Liver (tissue), 9 donors: ENCODE measurements around the gene ARHGAP29. TPM values are rescaled to one million over a fixed set of nuclear protein-coding genes. Genes with fewer than 3 reads are reported as not detected.

Experiments
- DNase-seq: peaks from one replicate; pipeline ENCODE4 v3.0.0-alpha.2; 2017; ENCODE audit warnings: low spot score
- H3K27ac ChIP-seq, 2 donors: one replicate each; pipeline ENCODE4 v1.7.0; 2013; ENCODE audit warnings: inconsistent platforms in 2 of 2, low read length in 2 of 2, control low read depth in 1 of 2, low read depth in 1 of 2, mild to moderate bottlenecking in 1 of 2
- H3K27me3 ChIP-seq, 4 donors: one replicate each; pipeline versions ENCODE4 v1.6.1 to v1.7.0; 2013; ENCODE audit warnings: low read length in 3 of 4, inconsistent platforms in 1 of 4, mild to moderate bottlenecking in 1 of 4, moderate library complexity in 1 of 4; ENCODE audit not compliant: control insufficient read depth in 4 of 4, insufficient read depth in 4 of 4
- H3K36me3 ChIP-seq, 4 donors: one replicate each; pipeline versions ENCODE4 v1.6.1 to v1.7.0; 2013; ENCODE audit warnings: low read length in 3 of 4, mild to moderate bottlenecking in 3 of 4, low read depth in 1 of 4, moderate library complexity in 1 of 4; ENCODE audit not compliant: control insufficient read depth in 4 of 4, insufficient read depth in 3 of 4
- H3K4me1 ChIP-seq, 4 donors: one replicate each; pipeline versions ENCODE4 v1.6.1 to v1.7.0; 2013; ENCODE audit warnings: low read length in 3 of 4, mild to moderate bottlenecking in 3 of 4, moderate library complexity in 1 of 4; ENCODE audit not compliant: control insufficient read depth in 4 of 4, insufficient read depth in 4 of 4
- H3K4me3 ChIP-seq, 3 donors: one replicate each; pipeline versions ENCODE4 v1.6.1 to v1.7.0; 2013; ENCODE audit warnings: low read length in 3 of 3, control low read depth in 1 of 3, low read depth in 1 of 3, mild to moderate bottlenecking in 1 of 3
- H3K9ac ChIP-seq, 2 donors: one replicate each; pipeline ENCODE4 v1.7.0; 2013; ENCODE audit warnings: low read length in 2 of 2, mild to moderate bottlenecking in 2 of 2, moderate library complexity in 2 of 2, control low read depth in 1 of 2, low read depth in 1 of 2
- H3K9me3 ChIP-seq, 4 donors: one replicate each; pipeline versions ENCODE4 v1.6.1 to v1.7.0; 2013; ENCODE audit warnings: low read length in 3 of 4; ENCODE audit not compliant: control insufficient read depth in 4 of 4
- ATF3 ChIP-seq: IDR thresholded peaks from 2 replicates; pipeline ENCODE4 v1.6.1; 2016; ENCODE audit warnings: antibody characterized with exemption
- CTCF ChIP-seq: fragments of 150-350 bp; IDR thresholded peaks from 2 replicates; pipeline ENCODE4 v1.5.1; 2017; ENCODE audit warnings: improper control_type of control experiment, low read depth, low read length; ENCODE audit not compliant: missing input control
- EGR1 ChIP-seq, 2 donors: IDR thresholded peaks; 2 replicates each; pipeline ENCODE4 v1.6.1; 2016 to 2018; ENCODE audit warnings: antibody characterized with exemption in 2 of 2, low read depth in 2 of 2
- FOXA1 ChIP-seq: IDR thresholded peaks from 2 replicates; pipeline ENCODE4 v1.6.1; 2016; ENCODE audit warnings: antibody characterized with exemption
- FOXA2 ChIP-seq: IDR thresholded peaks from 2 replicates; pipeline ENCODE4 v1.6.1; 2016; ENCODE audit warnings: antibody characterized with exemption
- GABPA ChIP-seq, 2 donors: IDR thresholded peaks in 1 of 2; conservative IDR thresholded peaks in 1 of 2; 2 replicates each; pipeline ENCODE4 v1.6.1; 2016; ENCODE audit warnings: antibody characterized with exemption in 2 of 2, mild to moderate bottlenecking in 1 of 2, moderate library complexity in 1 of 2
- HNF4A ChIP-seq, 2 donors: conservative IDR thresholded peaks; 2 replicates each; pipeline ENCODE4 v1.6.1; 2016; ENCODE audit warnings: antibody characterized with exemption in 2 of 2, mild to moderate bottlenecking in 2 of 2
- HNF4G ChIP-seq: IDR thresholded peaks from 2 replicates; pipeline ENCODE4 v1.6.1; 2016; ENCODE audit warnings: antibody characterized with exemption
- JUND ChIP-seq, 2 donors: IDR thresholded peaks; 2 replicates each; pipeline ENCODE4 v1.6.1; 2016; ENCODE audit warnings: antibody characterized with exemption in 2 of 2
- MAX ChIP-seq: IDR thresholded peaks from 2 replicates; pipeline ENCODE4 v1.6.1; 2016; ENCODE audit warnings: antibody characterized with exemption
- NR2F2 ChIP-seq: IDR thresholded peaks from 2 replicates; pipeline ENCODE4 v1.6.1; 2016; ENCODE audit warnings: antibody characterized with exemption
- RAD21 ChIP-seq, 2 donors: IDR thresholded peaks; 2 replicates each; pipeline ENCODE4 v1.6.1; 2016; ENCODE audit warnings: antibody characterized with exemption in 2 of 2, mild to moderate bottlenecking in 2 of 2
- RXRA ChIP-seq, 2 donors: IDR thresholded peaks; 2 replicates each; pipeline ENCODE4 v1.6.1; 2017 to 2018; ENCODE audit warnings: antibody characterized with exemption in 2 of 2, mild to moderate bottlenecking in 1 of 2
- SP1 ChIP-seq: IDR thresholded peaks from 2 replicates; pipeline ENCODE4 v1.6.1; 2018; ENCODE audit warnings: antibody characterized with exemption, mild to moderate bottlenecking
- TAF1 ChIP-seq: conservative IDR thresholded peaks from 2 replicates; pipeline ENCODE4 v1.6.1; 2016; ENCODE audit warnings: antibody characterized with exemption, mild to moderate bottlenecking
- YY1 ChIP-seq: IDR thresholded peaks from 2 replicates; pipeline ENCODE4 v1.6.1; 2016; ENCODE audit warnings: antibody characterized with exemption, mild to moderate bottlenecking
- WGBS: extraction: QIAGEN DNeasy Blood & Tissue Kit; methylation state at CpG from one replicate; pipeline ENCODE4 v1.1.7; 2013; 5-methylcytosine and 5-hydroxymethylcytosine counted together
- polyA plus RNA-seq, 2 donors: library from polyadenylated mRNA; stranded (reverse) in 1 of 2; unstranded in 1 of 2; fragments of 200-250 nt in 1 of 2; fragments of >200 nt in 1 of 2; fragmentation: Nextera tagmentation in 1 of 2; extraction: Ambion mirVana in 1 of 2; gene quantifications; one replicate each; pipeline versions ENCODE4 v1.2.1 to v1.2.3, GENCODE V29; 2013 to 2015
- total RNA-seq, 2 donors: library from RNA; depleted of rRNA; stranded (reverse); fragments of >200 nt; gene quantifications; one replicate each; pipeline ENCODE4 v1.2.3, GENCODE V29; 2014
- TF ChIP-seq, protein P1 (sequence below): IDR thresholded peaks from 2 replicates; pipeline ENCODE4 v1.6.1; 2016; ENCODE audit warnings: antibody characterized with exemption, mild to moderate bottlenecking
- TF ChIP-seq, protein P2 (sequence below): IDR thresholded peaks from 2 replicates; pipeline ENCODE4 v1.6.1; 2016; ENCODE audit warnings: antibody characterized with exemption
- donor health status: healthy.
- donor health status: healthy.
- donor health status: healthy.
- donor health status: healthy.
- donor health status: healthy.

Gene ARHGAP29
- total and polyA plus RNA-seq, 4 donors = 8.3 to 27.7 (median 13.2) TPM

GRCh38 chr1:94207695-94208094 is 29.7 kb downstream of the ARHGAP29 start:
- H3K4me1 ChIP-seq = peaks cover 3 to 18% (median 9%) of the 10 kb centered on the region in 4 donors
- H3K4me3 ChIP-seq = no peak overlapping the region
- TF ChIP-seq TAF1 = no peak
- no peak for TF ChIP-seq FOXA1
- TF ChIP-seq NR2F2 = no peak
- TF ChIP-seq, protein P1, sequence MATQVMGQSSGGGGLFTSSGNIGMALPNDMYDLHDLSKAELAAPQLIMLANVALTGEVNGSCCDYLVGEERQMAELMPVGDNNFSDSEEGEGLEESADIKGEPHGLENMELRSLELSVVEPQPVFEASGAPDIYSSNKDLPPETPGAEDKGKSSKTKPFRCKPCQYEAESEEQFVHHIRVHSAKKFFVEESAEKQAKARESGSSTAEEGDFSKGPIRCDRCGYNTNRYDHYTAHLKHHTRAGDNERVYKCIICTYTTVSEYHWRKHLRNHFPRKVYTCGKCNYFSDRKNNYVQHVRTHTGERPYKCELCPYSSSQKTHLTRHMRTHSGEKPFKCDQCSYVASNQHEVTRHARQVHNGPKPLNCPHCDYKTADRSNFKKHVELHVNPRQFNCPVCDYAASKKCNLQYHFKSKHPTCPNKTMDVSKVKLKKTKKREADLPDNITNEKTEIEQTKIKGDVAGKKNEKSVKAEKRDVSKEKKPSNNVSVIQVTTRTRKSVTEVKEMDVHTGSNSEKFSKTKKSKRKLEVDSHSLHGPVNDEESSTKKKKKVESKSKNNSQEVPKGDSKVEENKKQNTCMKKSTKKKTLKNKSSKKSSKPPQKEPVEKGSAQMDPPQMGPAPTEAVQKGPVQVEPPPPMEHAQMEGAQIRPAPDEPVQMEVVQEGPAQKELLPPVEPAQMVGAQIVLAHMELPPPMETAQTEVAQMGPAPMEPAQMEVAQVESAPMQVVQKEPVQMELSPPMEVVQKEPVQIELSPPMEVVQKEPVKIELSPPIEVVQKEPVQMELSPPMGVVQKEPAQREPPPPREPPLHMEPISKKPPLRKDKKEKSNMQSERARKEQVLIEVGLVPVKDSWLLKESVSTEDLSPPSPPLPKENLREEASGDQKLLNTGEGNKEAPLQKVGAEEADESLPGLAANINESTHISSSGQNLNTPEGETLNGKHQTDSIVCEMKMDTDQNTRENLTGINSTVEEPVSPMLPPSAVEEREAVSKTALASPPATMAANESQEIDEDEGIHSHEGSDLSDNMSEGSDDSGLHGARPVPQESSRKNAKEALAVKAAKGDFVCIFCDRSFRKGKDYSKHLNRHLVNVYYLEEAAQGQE = no peak
- no peak for TF ChIP-seq HNF4A (conservative IDR thresholded peaks at IDR 0.05)
- TF ChIP-seq ATF3 = no peak
- no peak for TF ChIP-seq CTCF
- TF ChIP-seq HNF4G = no peak
- TF ChIP-seq EGR1 (IDR thresholded peaks at IDR 0.05; ENCODE audit: low read depth in 2 of 2) = no peak
- no peak for TF ChIP-seq FOXA2
- no peak for TF ChIP-seq RXRA (IDR thresholded peaks at IDR 0.05)
- no peak for TF ChIP-seq GABPA (IDR thresholded peaks at IDR 0.05 in 1 of 2, conservative IDR thresholded peaks at IDR 0.05 in 1 of 2)
- no peak for TF ChIP-seq SP1
- no peak for TF ChIP-seq MAX
- no peak for TF ChIP-seq YY1
- no peak for TF ChIP-seq JUND (IDR thresholded peaks at IDR 0.05)
- TF ChIP-seq, protein P2, sequence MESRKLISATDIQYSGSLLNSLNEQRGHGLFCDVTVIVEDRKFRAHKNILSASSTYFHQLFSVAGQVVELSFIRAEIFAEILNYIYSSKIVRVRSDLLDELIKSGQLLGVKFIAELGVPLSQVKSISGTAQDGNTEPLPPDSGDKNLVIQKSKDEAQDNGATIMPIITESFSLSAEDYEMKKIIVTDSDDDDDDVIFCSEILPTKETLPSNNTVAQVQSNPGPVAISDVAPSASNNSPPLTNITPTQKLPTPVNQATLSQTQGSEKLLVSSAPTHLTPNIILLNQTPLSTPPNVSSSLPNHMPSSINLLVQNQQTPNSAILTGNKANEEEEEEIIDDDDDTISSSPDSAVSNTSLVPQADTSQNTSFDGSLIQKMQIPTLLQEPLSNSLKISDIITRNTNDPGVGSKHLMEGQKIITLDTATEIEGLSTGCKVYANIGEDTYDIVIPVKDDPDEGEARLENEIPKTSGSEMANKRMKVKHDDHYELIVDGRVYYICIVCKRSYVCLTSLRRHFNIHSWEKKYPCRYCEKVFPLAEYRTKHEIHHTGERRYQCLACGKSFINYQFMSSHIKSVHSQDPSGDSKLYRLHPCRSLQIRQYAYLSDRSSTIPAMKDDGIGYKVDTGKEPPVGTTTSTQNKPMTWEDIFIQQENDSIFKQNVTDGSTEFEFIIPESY = no peak
- no peak for TF ChIP-seq RAD21 (IDR thresholded peaks at IDR 0.05)
- H3K9ac ChIP-seq = no peak overlapping the region
- H3K27me3 ChIP-seq = no peaks in the 10 kb centered on the region
- 47% methylated on average over 3 of the region's 3 CpGs for WGBS
- DNase-seq = no peak
- peak overlapping the region in 1 of 2 donors; percentile 64 for H3K27ac ChIP-seq
- peaks cover 0 to 18% (median 10%) of the 10 kb centered on the region in 4 donors for H3K36me3 ChIP-seq
- no peaks in the 10 kb centered on the region for H3K9me3 ChIP-seq
